GM21528 (cell line): ENCODE data around the gene TNRC6B.

ENCODE experiments used
- ATAC-seq: cut with Tn5 transposase; IDR thresholded peaks from one replicate; pipeline ENCODE4 v1.9.1; 2021; ENCODE audit warnings: mild to moderate bottlenecking, moderate library complexity; ENCODE audit not compliant: unreplicated experiment, low FRiP score

TNRC6B gene

DNA sequence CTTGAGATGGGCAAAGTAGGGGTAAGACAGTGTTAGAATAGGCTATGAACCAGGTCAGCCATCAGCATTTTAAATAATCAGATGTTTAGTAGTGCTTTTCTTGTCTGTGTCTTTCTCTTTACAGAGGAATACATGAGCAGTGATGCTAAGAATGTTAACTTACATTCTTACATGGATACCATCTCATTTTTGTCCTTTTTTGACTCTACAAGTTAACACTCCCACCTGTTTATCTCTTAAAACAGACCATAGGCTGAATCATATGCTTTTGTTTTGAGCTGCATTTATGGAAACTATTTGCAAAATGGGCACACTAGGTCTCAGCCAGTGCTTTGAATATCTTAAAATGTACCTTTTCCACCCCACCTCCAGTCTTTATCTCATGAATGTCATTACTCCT, 143.0 kb downstream of the TNRC6B start:
- ATAC-seq = no peak

- ATAC-seq = no peak
Observed at GRCh38 chr22:40322021-40322420, 144.3 kb downstream of the TNRC6B start.

DNA sequence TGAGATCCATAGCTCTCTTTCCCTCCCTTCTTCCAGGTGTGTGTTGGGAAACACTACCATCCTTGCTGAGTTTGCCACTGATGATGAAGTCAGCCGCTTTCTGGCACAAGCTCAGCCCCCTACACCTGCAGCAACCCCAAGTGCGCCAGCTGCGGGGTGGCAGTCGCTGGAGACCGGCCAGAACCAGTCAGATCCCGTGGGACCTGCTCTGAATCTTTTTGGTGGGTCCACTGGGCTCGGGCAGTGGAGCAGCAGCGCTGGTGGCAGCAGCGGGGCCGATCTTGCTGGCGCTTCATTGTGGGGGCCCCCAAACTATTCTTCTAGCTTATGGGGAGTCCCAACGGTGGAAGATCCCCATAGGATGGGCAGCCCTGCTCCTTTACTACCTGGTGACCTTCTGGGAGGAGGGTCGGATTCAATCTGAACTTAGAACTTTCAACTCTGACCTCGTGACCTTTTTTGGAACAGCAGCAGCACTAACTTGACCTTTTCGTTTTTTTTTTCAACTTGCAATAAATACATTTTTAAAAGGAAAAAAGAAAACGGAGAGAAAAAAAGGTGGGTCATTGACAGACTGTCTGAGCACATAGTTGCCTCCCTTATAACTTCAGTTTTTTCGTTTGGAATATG, 145.2 kb downstream of the TNRC6B start:
- ATAC-seq = no peak

GRCh38 chr22:40323681-40324171, 146.0 kb downstream of the TNRC6B start:
- ATAC-seq = no peak

DNA sequence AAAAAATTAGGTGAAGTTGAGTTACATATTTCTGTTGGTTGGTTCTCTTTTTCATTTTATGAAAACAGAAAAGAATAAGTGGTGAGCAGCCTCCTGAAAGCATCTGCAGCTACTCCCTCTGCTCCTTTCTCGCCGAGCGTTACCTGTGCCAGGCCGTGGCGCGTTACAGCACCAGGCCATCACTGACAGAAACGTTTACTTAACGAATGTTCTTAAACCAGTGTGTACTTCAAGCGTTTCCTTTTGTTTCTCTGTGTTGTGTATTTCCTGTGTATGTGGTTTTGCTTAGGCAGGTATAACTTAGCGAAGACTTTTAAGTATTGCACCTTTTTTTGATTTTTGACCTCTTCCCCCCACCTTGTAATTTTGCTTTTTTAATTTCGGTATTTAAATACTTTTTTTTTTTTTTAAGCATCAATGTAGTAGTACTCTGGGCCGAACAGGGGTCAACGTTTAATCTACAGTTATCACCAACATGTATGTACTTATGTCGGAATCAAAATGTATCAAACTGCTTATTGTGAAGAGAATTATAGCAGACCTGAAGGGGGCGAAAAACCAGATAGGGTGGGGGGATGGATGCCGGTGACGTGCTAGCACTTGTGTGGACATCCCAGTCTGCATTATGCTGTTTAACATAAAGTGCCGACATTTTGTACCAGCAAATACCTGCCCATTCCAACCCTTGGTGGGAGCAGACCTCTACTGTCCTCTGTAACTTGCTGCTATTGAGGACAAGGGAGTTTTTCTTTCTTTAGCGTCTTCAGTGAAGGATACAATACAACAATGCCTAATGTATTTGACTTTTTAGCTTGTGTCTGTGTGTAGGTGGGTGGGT, 147.0 kb downstream of the TNRC6B start:
- no peak for ATAC-seq

DNA sequence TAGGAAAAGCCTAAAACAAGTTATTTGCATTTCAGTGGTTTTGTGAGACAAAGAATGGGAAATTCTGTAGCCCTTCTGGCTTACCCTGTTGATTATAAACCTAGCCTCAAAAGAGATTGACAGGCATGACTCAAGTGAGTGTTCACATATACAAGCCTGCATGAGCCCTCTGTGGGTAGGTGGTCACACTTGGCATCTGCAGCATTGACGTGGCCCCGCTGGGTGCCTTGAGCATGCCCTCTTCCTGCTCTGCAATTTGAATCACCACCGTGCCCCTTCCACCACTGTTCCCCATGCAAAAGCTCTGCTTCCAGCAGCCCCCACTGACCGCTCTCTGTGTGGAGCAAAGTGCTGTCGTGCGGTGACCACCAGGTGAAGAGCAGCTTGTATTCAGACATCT, 147.6 kb downstream of the TNRC6B start:
- ATAC-seq = no peak

- no peak for ATAC-seq
Observed at GRCh38 chr22:40326905-40327735, 149.4 kb downstream of the TNRC6B start.

DNA sequence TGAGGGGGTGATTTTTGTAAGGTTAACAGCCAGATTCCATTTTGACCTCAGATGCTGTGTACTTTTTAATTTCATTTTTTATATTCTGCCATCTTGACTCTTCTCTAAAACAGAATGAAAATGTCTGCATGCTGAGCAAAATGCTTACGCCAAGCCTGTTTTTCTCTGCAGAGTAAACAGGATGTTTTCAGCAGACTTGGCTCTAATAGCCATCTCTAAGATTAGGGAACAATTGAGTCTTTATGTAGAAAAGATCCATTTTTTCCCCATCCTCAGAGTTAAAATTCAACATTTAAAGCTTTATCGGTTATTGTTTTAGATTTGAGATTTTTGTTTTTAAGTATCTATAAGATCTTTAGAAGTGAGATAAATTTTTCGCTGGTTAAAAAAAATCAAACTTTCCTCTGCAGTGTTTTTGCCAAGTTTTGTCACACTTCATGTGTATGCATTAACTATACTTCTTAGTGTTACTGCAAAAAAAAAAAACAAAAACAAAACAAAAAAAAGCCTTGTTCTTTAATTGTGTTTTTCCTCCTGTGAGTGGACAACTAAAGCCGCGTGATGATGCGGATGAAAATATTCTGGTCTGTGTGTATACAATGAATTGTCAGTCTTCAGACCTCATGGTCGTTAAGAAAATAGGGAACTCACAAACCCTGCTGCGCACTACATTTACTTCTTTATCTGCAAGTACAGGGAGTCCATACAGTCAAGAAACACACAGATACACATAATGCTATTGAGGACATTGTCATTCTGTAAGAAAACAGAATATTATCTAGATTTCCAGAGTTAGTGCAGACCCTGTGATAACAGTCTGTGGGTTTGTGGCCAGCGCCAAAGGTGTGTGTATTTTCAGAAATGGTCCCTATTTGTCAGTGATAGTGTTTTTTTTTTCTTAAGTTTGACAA, 151.1 kb downstream of the TNRC6B start:
- ATAC-seq = no peak

DNA sequence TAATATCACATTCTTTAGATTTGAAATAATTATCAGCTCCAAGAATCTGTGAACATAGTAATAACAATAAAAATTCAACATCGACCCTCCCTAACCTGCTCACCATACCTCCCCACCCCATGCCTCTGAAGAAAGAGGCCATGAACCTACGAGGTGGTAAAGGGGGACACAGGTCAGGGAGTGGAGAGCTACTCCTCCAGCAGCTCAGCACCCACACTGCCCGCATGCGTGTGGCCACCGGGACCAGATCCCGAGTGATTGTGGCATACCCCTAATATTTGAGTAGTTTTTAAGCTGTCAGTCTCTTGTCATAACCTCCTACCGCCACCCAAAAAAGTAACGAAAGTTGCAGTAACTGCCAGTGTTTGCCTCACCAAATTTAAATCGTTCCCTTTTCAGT, 151.7 kb downstream of the TNRC6B start:
- no peak for ATAC-seq

- no peak for ATAC-seq
Observed at GRCh38 chr22:40330086-40330485, 152.4 kb downstream of the TNRC6B start.

GRCh38 chr22:40330615-40331014, 152.9 kb downstream of the TNRC6B start:
- ATAC-seq = no peak

DNA sequence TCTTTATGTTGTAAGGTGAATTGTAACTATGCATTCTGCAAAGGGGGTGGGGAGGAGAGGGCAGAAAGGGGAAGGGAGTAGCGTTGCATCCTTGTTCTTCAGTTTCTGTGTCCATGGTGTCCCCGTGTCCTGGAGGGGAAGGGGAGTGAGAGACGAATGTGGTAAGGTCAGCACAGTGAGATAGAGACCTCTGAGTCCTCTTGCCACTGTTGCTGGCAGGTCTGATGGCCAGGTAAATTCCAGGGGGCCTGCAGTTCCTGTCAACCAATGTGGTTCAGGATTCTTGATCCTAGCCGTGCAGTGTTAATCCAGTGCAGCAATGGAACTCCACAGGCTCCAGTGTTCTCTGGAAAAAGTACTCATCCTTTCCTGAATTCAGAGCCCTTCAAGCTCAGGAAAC, 154.0 kb downstream of the TNRC6B start:
- ATAC-seq = no peak

DNA sequence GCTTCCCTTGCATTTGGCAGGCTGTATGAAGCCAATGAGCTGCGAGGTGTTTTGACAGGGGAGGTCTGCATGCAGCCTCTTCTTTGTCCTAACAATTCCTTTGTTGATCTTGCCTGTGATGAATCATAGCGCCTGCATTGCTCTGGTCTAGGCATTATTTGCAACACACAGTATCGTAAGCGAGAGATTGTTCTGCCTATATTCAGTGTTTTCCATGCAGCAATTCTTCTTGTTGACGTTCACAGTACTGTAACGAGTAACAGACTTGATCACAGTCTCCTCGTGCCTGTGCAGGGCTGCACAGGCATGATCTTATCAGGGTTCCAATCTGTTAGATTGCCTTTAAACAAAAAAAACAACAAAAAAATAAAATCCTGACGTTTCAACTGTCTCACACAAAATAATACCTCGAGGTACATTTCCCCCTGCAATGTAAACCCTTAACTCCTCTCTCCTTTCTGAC, 154.6 kb downstream of the TNRC6B start:
- no peak for ATAC-seq

DNA sequence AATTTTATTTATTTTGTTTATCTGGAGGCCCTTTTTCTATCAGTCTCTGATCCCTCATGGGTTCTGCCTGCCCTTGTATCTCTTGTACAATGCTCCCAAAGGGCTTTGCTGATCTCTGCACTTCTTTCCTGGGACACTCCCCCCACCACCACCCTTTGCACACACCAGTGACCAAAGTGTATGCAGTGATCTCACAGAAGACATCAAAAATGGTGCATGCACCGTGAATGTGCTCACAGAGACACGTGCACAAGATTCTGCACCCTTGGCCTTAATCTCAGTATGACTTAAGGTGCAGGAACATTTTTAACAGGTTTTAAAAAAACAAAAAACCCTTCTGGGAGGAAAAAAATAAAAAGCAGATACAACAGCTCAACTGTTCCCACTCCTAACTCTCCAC, 156.3 kb downstream of the TNRC6B start:
- ATAC-seq = no peak

DNA sequence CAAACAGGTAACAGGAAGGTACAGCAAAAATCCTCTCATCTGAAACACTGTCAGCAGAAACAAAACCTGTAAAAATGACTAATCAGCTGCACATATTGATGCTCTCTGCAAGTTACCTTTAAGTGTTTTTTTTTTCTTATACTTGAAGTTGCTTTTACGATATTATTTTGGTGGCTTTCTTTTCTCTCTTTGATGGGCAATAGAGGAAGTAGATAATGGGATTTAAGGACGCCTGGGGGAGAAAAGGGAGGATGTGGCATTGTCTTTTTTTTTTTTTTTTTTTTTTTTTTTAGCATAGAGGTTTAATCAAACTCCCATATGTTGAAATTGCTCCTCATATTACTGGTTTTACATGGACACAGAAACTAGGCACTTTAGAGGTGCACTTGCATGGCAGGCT, 157.2 kb downstream of the TNRC6B start:
- no peak for ATAC-seq

- no peak for ATAC-seq
Observed at GRCh38 chr22:40335358-40335757, 157.6 kb downstream of the TNRC6B start.

GRCh38 chr22:40340044-40340443, 162.3 kb downstream of the TNRC6B start:
- ATAC-seq = no peak

DNA sequence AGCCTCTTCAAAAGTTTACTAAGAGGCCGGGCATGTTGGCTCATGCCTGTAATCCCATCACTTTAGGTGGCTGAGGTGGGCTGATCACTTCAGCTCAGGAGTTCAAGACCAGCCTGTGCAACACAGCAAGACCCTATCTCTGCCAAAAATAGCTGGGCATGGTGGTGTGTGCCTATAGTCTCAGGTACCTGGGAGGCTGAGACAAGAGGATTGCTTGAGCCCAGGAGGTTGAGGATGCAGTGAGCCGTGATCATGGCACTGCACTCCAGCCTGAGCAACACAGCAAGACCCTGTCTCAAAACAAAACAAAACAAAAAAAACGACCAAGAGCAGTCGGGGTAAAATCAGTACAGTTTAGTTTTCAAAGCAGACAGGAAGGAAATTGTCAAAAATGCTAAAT, 163.9 kb downstream of the TNRC6B start:
- no peak for ATAC-seq

DNA sequence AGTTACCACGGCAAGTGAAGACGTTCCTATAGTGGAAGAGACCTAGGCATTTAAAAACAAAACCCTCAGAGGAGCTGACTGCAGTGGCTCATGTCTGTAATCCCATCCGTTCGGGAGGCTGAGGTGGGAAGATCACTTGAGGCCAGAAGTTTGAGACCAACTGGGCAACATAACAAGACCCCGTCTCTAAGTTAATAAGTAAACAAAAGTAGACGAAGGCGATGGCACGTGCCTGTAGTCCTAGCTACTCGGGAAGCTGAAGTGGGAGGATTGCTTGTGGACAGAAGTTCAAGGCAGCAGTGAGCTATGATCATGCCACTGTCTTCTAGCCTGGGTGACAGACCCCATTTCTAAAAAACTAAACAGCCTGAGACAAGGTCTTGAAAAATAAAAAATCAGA, 164.8 kb downstream of the TNRC6B start:
- ATAC-seq = no peak

DNA sequence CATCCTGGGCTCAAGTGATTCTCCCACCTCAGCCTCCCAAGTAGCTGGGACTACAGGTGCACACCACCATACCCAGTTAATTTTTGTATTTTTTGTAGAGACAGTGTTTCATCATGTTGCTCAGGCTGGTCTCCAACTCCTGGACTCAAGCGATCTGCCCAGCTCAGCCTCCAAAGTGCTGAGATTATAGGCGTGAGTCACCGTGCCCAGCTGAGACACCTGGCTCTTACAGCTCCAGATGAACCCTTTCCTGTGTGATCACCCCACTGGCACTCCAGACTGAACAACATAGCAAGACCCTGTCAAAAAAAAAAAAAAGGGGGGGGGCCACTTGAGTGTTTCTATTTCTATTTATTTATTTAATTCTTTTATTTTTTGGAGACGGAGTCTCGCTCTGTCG, 167.5 kb downstream of the TNRC6B start:
- ATAC-seq = no peak
